Measurements from ENCODE around the gene EEFSEC. TPM values are rescaled to one million over a fixed set of nuclear protein-coding genes. Genes with fewer than 3 reads are reported as not detected.

EEFSEC gene
- total RNA-seq, 2 donors from 2014 or later, result 15.7 to 18.0 TPM

- Histone ChIP-seq H3K27ac (no peak overlapping the region), H3K27me3 (no peaks in the 10 kb centered on the region), H3K9me3 (peaks cover 0 to 6% of the 10 kb centered on the region in 2 donors), H3K4me3 (no peak overlapping the region), H3K36me3 (no peaks in the 10 kb centered on the region), H3K4me1 (peaks cover 0 to 22% of the 10 kb centered on the region in 2 donors)
- peak; percentile 4 for DNase-seq (ENCODE audit: low spot score)
- no peak for TF ChIP-seq CTCF (IDR thresholded peaks at IDR 0.05)
Measured at GRCh38 chr3:128285967-128286321, 132.7 kb downstream of the EEFSEC start.

GRCh38 chr3:128286691-128287090 lies 133.4 kb downstream of the EEFSEC start:
- no peak overlapping the region for H3K4me3 ChIP-seq
- TF ChIP-seq CTCF (IDR thresholded peaks at IDR 0.05), result no peak
- no peaks in the 10 kb centered on the region for H3K36me3 ChIP-seq
- peaks cover 0 to 11% of the 10 kb centered on the region in 2 donors for H3K9me3 ChIP-seq
- DNase-seq (ENCODE audit: low spot score), result no peak
- H3K4me1 ChIP-seq, result peaks cover 0 to 16% of the 10 kb centered on the region in 2 donors
- H3K27me3 ChIP-seq, result no peaks in the 10 kb centered on the region
- no peak overlapping the region for H3K27ac ChIP-seq

GRCh38 chr3:128287216-128287615 lies 133.9 kb downstream of the EEFSEC start:
- H3K27ac ChIP-seq, result no peak overlapping the region
- H3K27me3 ChIP-seq, result no peaks in the 10 kb centered on the region
- H3K4me3 ChIP-seq, result no peak overlapping the region
- H3K9me3 ChIP-seq, result peaks cover 0 to 11% of the 10 kb centered on the region in 2 donors
- TF ChIP-seq CTCF (IDR thresholded peaks at IDR 0.05), result no peak
- peaks cover 0 to 11% of the 10 kb centered on the region in 2 donors for H3K4me1 ChIP-seq
- H3K36me3 ChIP-seq, result no peaks in the 10 kb centered on the region
- peak; percentile 26 for DNase-seq (ENCODE audit: low spot score)

GRCh38 chr3:128289534-128289933 lies 136.3 kb downstream of the EEFSEC start:
- no peak for TF ChIP-seq CTCF (IDR thresholded peaks at IDR 0.05)
- DNase-seq (ENCODE audit: low spot score), result no peak
- H3K27ac ChIP-seq, result no peak overlapping the region

GRCh38 chr3:128290484-128290883 lies 137.2 kb downstream of the EEFSEC start:
- DNase-seq (ENCODE audit: low spot score), result no peak
- no peak for TF ChIP-seq CTCF (IDR thresholded peaks at IDR 0.05)
- peaks cover 0 to 11% of the 10 kb centered on the region in 2 donors for H3K4me1 ChIP-seq
- peaks cover 0 to 11% of the 10 kb centered on the region in 2 donors for H3K9me3 ChIP-seq
- no peak overlapping the region for H3K4me3 ChIP-seq
- no peaks in the 10 kb centered on the region for H3K36me3 ChIP-seq
- H3K27me3 ChIP-seq, result no peaks in the 10 kb centered on the region
- H3K27ac ChIP-seq, result no peak overlapping the region

More at GRCh38 chr3:128289534-128289933, 136.3 kb downstream of the EEFSEC start:
- Histone ChIP-seq H3K4me1 (peaks cover 0 to 6% of the 10 kb centered on the region in 2 donors), H3K27me3 (no peaks in the 10 kb centered on the region), H3K9me3 (peaks cover 0 to 11% of the 10 kb centered on the region in 2 donors), H3K4me3 (no peak overlapping the region), H3K36me3 (no peaks in the 10 kb centered on the region)

GRCh38 chr3:128293930-128294329 lies 140.6 kb downstream of the EEFSEC start:
- Histone ChIP-seq H3K27me3 (no peaks in the 10 kb centered on the region), H3K27ac (peak overlapping the region; percentile 54 to 74), H3K4me3 (no peak overlapping the region), H3K9me3 (peaks cover 0 to 11% of the 10 kb centered on the region in 2 donors), H3K36me3 (no peaks in the 10 kb centered on the region), H3K4me1 (peaks cover 0 to 37% of the 10 kb centered on the region in 2 donors)
- TF ChIP-seq CTCF (IDR thresholded peaks at IDR 0.05), result no peak
- peak; percentile 40 for DNase-seq (ENCODE audit: low spot score)
